Measurements from ENCODE around the gene TSHZ2.

The TSHZ2 gene

DNA sequence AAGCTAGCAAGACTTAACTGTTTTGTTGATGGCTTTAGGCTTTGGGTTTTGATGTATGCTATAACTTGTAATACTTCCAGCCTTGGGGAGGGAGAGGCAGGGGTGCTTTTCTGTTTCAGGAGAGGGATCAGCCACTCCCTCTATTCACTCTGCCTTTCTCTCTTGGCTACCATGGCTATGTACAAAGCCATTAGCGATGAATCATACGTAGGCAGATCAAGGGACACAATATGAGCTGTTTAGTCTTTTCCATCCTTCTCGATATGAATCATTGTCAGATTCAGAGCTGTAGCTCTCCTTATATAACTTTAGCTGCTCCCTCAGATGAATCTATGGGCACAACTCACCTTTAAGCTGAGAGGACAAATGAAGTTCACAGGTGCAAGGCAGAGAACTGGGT, 230.6 kb downstream of the TSHZ2 start:
- H3K27ac ChIP-seq, result no peak overlapping the region
- TF ChIP-seq, protein P1, sequence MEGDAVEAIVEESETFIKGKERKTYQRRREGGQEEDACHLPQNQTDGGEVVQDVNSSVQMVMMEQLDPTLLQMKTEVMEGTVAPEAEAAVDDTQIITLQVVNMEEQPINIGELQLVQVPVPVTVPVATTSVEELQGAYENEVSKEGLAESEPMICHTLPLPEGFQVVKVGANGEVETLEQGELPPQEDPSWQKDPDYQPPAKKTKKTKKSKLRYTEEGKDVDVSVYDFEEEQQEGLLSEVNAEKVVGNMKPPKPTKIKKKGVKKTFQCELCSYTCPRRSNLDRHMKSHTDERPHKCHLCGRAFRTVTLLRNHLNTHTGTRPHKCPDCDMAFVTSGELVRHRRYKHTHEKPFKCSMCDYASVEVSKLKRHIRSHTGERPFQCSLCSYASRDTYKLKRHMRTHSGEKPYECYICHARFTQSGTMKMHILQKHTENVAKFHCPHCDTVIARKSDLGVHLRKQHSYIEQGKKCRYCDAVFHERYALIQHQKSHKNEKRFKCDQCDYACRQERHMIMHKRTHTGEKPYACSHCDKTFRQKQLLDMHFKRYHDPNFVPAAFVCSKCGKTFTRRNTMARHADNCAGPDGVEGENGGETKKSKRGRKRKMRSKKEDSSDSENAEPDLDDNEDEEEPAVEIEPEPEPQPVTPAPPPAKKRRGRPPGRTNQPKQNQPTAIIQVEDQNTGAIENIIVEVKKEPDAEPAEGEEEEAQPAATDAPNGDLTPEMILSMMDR (conservative IDR thresholded peaks at IDR 0.05), result no peak
- no peak for TF ChIP-seq ZFX (IDR thresholded peaks at IDR 0.05)

DNA sequence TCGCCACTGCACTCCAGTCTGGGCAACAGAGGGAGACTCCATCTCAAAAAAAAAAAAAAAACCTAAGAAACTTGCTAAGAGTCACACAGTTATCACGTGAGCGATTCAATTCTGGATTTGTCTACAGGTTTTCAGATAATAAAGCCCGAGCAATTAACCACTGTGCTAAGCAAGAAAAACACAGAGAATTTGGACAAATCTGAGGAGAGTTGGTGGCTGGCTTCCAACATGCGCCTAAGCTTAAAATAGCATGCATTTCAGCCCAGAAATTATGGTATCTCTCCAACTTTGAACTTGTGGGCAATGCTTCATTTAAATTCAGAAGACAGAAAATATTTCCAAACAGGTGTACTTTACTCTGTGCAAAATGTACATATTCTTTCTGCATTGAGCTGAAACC, 232.9 kb downstream of the TSHZ2 start:
- no peak overlapping the region for H3K27ac ChIP-seq
- no peak for TF ChIP-seq ZFX (IDR thresholded peaks at IDR 0.05)
- TF ChIP-seq, protein P1 (conservative IDR thresholded peaks at IDR 0.05), result no peak

- H3K27ac ChIP-seq, result no peak overlapping the region
- TF ChIP-seq, protein P1 (conservative IDR thresholded peaks at IDR 0.05), result peak; percentile 31
- TF ChIP-seq ZFX (IDR thresholded peaks at IDR 0.05), result no peak
Measured at GRCh38 chr20:53208110-53208832, 236.1 kb downstream of the TSHZ2 start.

- TF ChIP-seq, protein P1 (conservative IDR thresholded peaks at IDR 0.05), result no peak
- TF ChIP-seq ZFX (IDR thresholded peaks at IDR 0.05), result no peak
Measured at GRCh38 chr20:53210041-53210440, 237.9 kb downstream of the TSHZ2 start.

GRCh38 chr20:53210931-53211330, 238.8 kb downstream of the TSHZ2 start:
- H3K27ac ChIP-seq, result no peak overlapping the region
- TF ChIP-seq ZFX (IDR thresholded peaks at IDR 0.05), result no peak
- TF ChIP-seq, protein P1 (conservative IDR thresholded peaks at IDR 0.05), result no peak

More at GRCh38 chr20:53210041-53210440, 237.9 kb downstream of the TSHZ2 start:
- no peak overlapping the region for H3K27ac ChIP-seq

DNA sequence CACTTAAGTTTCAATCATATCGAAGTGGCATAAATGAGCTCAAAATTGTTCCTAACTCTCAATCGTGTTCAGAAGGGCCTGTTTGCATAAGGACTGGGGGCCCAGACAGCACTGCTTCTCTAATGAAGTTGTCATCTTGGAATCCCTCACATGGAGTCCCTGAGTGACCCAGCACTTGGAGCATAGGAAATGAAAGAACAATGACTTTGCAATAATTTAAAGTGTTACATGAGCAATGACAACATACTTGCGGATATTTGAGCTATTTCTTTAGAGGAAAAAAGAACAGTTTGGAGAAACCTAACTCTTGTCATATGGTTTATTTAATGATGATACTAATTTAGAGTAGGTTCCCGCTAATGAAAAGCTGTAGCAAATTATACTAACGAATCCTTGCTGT, 239.9 kb downstream of the TSHZ2 start:
- TF ChIP-seq ZFX (IDR thresholded peaks at IDR 0.05), result no peak
- TF ChIP-seq, protein P1 (conservative IDR thresholded peaks at IDR 0.05), result no peak
- no peak overlapping the region for H3K27ac ChIP-seq

DNA sequence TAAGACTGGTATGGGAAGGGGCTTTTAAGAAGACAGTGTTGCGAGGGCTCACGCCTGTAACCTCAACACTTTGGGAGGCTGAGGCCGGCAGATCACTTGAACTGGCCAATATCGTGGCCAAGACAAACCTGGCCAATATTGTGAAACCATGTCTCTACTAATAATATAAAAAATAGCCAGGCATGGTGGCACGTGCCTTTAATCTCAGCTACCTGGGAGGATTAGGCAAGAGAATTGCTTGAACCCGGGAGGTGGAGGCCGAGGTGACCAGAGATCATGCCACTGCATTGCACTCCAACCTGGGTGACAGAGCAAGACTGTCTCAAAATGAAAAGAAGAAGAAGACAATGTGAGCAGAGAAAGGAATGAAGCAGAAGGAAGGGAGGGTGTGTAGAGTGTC, 242.2 kb downstream of the TSHZ2 start:
- no peak overlapping the region for H3K27ac ChIP-seq
- TF ChIP-seq ZFX (IDR thresholded peaks at IDR 0.05), result no peak
- TF ChIP-seq, protein P1 (conservative IDR thresholded peaks at IDR 0.05), result no peak

Data from C4-2B (cell line).